Liver (tissue), 9 donors: Measurements from ENCODE around the gene ISCU. TPM values are rescaled to one million over a fixed set of nuclear protein-coding genes. Genes with fewer than 3 reads are reported as not detected.

ENCODE experiments used
- DNase-seq: peaks from one replicate; pipeline ENCODE4 v3.0.0-alpha.2; 2017; ENCODE audit warnings: low spot score
- H3K27ac ChIP-seq, 2 donors: one replicate each; pipeline ENCODE4 v1.7.0; 2013; ENCODE audit warnings: inconsistent platforms in 2 of 2, low read length in 2 of 2, control low read depth in 1 of 2, low read depth in 1 of 2, mild to moderate bottlenecking in 1 of 2
- H3K27me3 ChIP-seq, 4 donors: one replicate each; pipeline versions ENCODE4 v1.6.1 to v1.7.0; 2013; ENCODE audit warnings: low read length in 3 of 4, inconsistent platforms in 1 of 4, mild to moderate bottlenecking in 1 of 4, moderate library complexity in 1 of 4; ENCODE audit not compliant: control insufficient read depth in 4 of 4, insufficient read depth in 4 of 4
- H3K36me3 ChIP-seq, 4 donors: one replicate each; pipeline versions ENCODE4 v1.6.1 to v1.7.0; 2013; ENCODE audit warnings: low read length in 3 of 4, mild to moderate bottlenecking in 3 of 4, low read depth in 1 of 4, moderate library complexity in 1 of 4; ENCODE audit not compliant: control insufficient read depth in 4 of 4, insufficient read depth in 3 of 4
- H3K4me1 ChIP-seq, 4 donors: one replicate each; pipeline versions ENCODE4 v1.6.1 to v1.7.0; 2013; ENCODE audit warnings: low read length in 3 of 4, mild to moderate bottlenecking in 3 of 4, moderate library complexity in 1 of 4; ENCODE audit not compliant: control insufficient read depth in 4 of 4, insufficient read depth in 4 of 4
- H3K4me3 ChIP-seq, 3 donors: one replicate each; pipeline versions ENCODE4 v1.6.1 to v1.7.0; 2013; ENCODE audit warnings: low read length in 3 of 3, control low read depth in 1 of 3, low read depth in 1 of 3, mild to moderate bottlenecking in 1 of 3
- H3K9ac ChIP-seq, 2 donors: one replicate each; pipeline ENCODE4 v1.7.0; 2013; ENCODE audit warnings: low read length in 2 of 2, mild to moderate bottlenecking in 2 of 2, moderate library complexity in 2 of 2, control low read depth in 1 of 2, low read depth in 1 of 2
- H3K9me3 ChIP-seq, 4 donors: one replicate each; pipeline versions ENCODE4 v1.6.1 to v1.7.0; 2013; ENCODE audit warnings: low read length in 3 of 4; ENCODE audit not compliant: control insufficient read depth in 4 of 4
- CTCF ChIP-seq: fragments of 150-350 bp; IDR thresholded peaks from 2 replicates; pipeline ENCODE4 v1.5.1; 2017; ENCODE audit warnings: improper control_type of control experiment, low read depth, low read length; ENCODE audit not compliant: missing input control
- EGR1 ChIP-seq, 2 donors: IDR thresholded peaks; 2 replicates each; pipeline ENCODE4 v1.6.1; 2016 to 2018; ENCODE audit warnings: antibody characterized with exemption in 2 of 2, low read depth in 2 of 2
- FOXA1 ChIP-seq: IDR thresholded peaks from 2 replicates; pipeline ENCODE4 v1.6.1; 2016; ENCODE audit warnings: antibody characterized with exemption
- HNF4G ChIP-seq: IDR thresholded peaks from 2 replicates; pipeline ENCODE4 v1.6.1; 2016; ENCODE audit warnings: antibody characterized with exemption
- JUND ChIP-seq, 2 donors: IDR thresholded peaks; 2 replicates each; pipeline ENCODE4 v1.6.1; 2016; ENCODE audit warnings: antibody characterized with exemption in 2 of 2
- MAX ChIP-seq: IDR thresholded peaks from 2 replicates; pipeline ENCODE4 v1.6.1; 2016; ENCODE audit warnings: antibody characterized with exemption
- NR2F2 ChIP-seq: IDR thresholded peaks from 2 replicates; pipeline ENCODE4 v1.6.1; 2016; ENCODE audit warnings: antibody characterized with exemption
- REST ChIP-seq: IDR thresholded peaks from 2 replicates; pipeline ENCODE4 v1.6.1; 2016; ENCODE audit warnings: antibody characterized with exemption, mild to moderate bottlenecking
- RXRA ChIP-seq, 2 donors: IDR thresholded peaks; 2 replicates each; pipeline ENCODE4 v1.6.1; 2017 to 2018; ENCODE audit warnings: antibody characterized with exemption in 2 of 2, mild to moderate bottlenecking in 1 of 2
- SP1 ChIP-seq: IDR thresholded peaks from 2 replicates; pipeline ENCODE4 v1.6.1; 2018; ENCODE audit warnings: antibody characterized with exemption, mild to moderate bottlenecking
- YY1 ChIP-seq: IDR thresholded peaks from 2 replicates; pipeline ENCODE4 v1.6.1; 2016; ENCODE audit warnings: antibody characterized with exemption, mild to moderate bottlenecking
- WGBS: extraction: QIAGEN DNeasy Blood & Tissue Kit; methylation state at CpG from one replicate; pipeline ENCODE4 v1.1.7; 2013; 5-methylcytosine and 5-hydroxymethylcytosine counted together
- polyA plus RNA-seq, 2 donors: library from polyadenylated mRNA; stranded (reverse) in 1 of 2; unstranded in 1 of 2; fragments of 200-250 nt in 1 of 2; fragments of >200 nt in 1 of 2; fragmentation: Nextera tagmentation in 1 of 2; extraction: Ambion mirVana in 1 of 2; gene quantifications; one replicate each; pipeline versions ENCODE4 v1.2.1 to v1.2.3, GENCODE V29; 2013 to 2015
- total RNA-seq, 2 donors: library from RNA; depleted of rRNA; stranded (reverse); fragments of >200 nt; gene quantifications; one replicate each; pipeline ENCODE4 v1.2.3, GENCODE V29; 2014
- TF ChIP-seq, protein P1 (sequence below): IDR thresholded peaks from 2 replicates; pipeline ENCODE4 v1.6.1; 2016; ENCODE audit warnings: antibody characterized with exemption
- TF ChIP-seq, protein P2 (sequence below): IDR thresholded peaks from 2 replicates; pipeline ENCODE4 v1.6.1; 2016; ENCODE audit warnings: antibody characterized with exemption
- donor health status: healthy.
- donor health status: healthy.
- donor health status: healthy.
- donor health status: healthy.
- donor health status: healthy.

ISCU gene
- total and polyA plus RNA-seq, 4 donors: 42.3 to 85.9 (median 63.8) TPM

- Histone ChIP-seq H3K4me3 (no peak overlapping the region), H3K9me3 (no peaks in the 10 kb centered on the region)
- 94% methylated on average over 9 of the region's 9 CpGs for WGBS
These were observed 32.2 kb upstream of the ISCU start for GRCh38 chr12:108530161-108530560.

DNA sequence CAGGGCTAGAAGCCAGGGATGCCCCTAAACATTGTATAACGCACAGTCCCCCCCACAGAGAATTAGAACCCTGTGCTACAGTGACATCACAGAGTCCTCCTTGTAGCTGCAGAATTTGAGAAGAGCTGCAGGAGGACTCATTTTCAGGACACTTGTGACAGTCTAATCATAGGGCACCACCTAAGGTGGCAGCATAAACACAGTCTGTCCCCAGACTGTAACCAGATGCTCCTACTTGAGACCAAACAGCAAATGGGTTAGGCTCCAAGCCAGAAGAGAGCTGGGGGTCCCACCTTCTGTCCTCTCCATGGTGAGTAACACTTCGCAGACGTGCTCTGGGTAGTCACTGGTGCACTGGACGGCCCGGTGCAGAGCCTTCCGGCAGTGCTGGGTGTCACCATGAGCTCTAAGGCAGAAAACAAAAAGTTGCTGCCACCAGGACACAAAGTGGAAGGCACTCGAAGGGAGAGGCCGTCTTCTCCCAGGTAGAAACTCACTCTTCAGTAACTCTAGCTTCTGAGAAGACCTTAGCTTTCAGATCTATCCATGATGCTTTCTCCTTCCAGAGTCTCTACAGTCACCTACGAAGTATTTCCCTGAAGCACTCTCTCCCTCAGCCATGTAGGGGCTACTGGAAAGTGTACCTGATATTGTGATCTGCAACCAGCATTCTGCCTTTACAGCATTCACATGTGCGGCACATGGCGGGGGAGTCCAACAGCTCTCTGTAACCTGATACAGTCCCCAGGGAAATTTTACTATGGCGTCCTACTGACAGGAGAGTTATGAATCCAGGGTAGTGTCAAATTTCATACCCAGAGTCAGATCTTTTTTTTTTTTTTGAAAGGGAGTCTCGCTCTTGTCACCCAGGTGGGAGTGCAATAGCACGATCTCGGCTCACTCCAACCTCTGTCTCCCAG is 30.2 kb upstream of the ISCU start:
- Histone ChIP-seq H3K4me3 (no peak overlapping the region), H3K9me3 (no peaks in the 10 kb centered on the region), H3K27me3 (no peaks in the 10 kb centered on the region), H3K27ac (no peak overlapping the region), H3K4me1 (no peaks in the 10 kb centered on the region), H3K9ac (no peak overlapping the region), H3K36me3 (peaks cover 11 to 72% (median 56%) of the 10 kb centered on the region in 4 donors)
- 97% methylated on average over 15 of the region's 15 CpGs for WGBS
- DNase-seq: no peak
- TF ChIP-seq, protein P1, sequence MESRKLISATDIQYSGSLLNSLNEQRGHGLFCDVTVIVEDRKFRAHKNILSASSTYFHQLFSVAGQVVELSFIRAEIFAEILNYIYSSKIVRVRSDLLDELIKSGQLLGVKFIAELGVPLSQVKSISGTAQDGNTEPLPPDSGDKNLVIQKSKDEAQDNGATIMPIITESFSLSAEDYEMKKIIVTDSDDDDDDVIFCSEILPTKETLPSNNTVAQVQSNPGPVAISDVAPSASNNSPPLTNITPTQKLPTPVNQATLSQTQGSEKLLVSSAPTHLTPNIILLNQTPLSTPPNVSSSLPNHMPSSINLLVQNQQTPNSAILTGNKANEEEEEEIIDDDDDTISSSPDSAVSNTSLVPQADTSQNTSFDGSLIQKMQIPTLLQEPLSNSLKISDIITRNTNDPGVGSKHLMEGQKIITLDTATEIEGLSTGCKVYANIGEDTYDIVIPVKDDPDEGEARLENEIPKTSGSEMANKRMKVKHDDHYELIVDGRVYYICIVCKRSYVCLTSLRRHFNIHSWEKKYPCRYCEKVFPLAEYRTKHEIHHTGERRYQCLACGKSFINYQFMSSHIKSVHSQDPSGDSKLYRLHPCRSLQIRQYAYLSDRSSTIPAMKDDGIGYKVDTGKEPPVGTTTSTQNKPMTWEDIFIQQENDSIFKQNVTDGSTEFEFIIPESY: no peak
- TF ChIP-seq CTCF: no peak
- no peak for TF ChIP-seq SP1
- TF ChIP-seq JUND (IDR thresholded peaks at IDR 0.05): no peak
- TF ChIP-seq, protein P2, sequence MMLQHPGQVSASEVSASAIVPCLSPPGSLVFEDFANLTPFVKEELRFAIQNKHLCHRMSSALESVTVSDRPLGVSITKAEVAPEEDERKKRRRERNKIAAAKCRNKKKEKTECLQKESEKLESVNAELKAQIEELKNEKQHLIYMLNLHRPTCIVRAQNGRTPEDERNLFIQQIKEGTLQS: no peak
- TF ChIP-seq FOXA1: no peak
- TF ChIP-seq YY1: no peak
- TF ChIP-seq HNF4G: no peak
- no peak for TF ChIP-seq REST
- TF ChIP-seq NR2F2: no peak
- no peak for TF ChIP-seq RXRA (IDR thresholded peaks at IDR 0.05)
- TF ChIP-seq EGR1 (IDR thresholded peaks at IDR 0.05; ENCODE audit: low read depth in 2 of 2): no peak

More at GRCh38 chr12:108530161-108530560, 32.2 kb upstream of the ISCU start:
- DNase-seq: no peak
- TF ChIP-seq JUND (IDR thresholded peaks at IDR 0.05): no peak
- no peak for TF ChIP-seq REST
- no peak for TF ChIP-seq MAX
- TF ChIP-seq EGR1 (IDR thresholded peaks at IDR 0.05; ENCODE audit: low read depth in 2 of 2): no peak
- no peak overlapping the region for H3K9ac ChIP-seq
- peaks cover 9 to 72% (median 61%) of the 10 kb centered on the region in 4 donors for H3K36me3 ChIP-seq
- H3K27me3 ChIP-seq: no peaks in the 10 kb centered on the region
- H3K4me1 ChIP-seq: no peaks in the 10 kb centered on the region
- H3K27ac ChIP-seq: no peak overlapping the region
